Measurements from ENCODE around the gene KIAA0232.

DNA sequence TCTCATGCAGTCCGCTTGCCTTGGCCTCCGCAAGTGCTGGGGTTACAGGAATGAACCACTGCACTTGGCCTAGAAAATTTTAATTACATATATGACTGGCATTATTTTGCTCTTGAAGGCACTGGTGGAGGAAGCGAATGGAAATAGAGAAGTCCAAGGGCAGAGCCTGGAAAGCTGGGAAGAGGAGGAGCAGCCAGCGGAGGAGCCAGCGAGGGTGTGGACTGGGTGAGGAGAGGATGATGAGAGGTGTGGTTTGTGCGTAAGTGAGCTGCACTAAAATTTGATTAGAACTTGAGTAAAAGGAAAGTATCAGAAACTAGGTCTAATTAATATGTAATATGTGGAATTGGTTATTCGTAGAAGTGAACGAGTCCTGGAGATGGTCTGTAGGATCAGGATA is 13.3 kb downstream of the KIAA0232 start:
- TF ChIP-seq POLR2AphosphoS5 (IDR thresholded peaks at IDR 0.05; ENCODE audit: low read depth, low read length) (no peak), POLR2A (IDR thresholded peaks at IDR 0.05; ENCODE audit: low read depth, low read length) (no peak), TAF1 (IDR thresholded peaks at IDR 0.05; ENCODE audit: low read depth, low read length) (no peak), POU2F2 (IDR thresholded peaks at IDR 0.05; ENCODE audit: low read depth, low read length) (no peak)

Data from GM12891 (cell line).